Measurements from ENCODE around the gene AKR1C8.

DNA sequence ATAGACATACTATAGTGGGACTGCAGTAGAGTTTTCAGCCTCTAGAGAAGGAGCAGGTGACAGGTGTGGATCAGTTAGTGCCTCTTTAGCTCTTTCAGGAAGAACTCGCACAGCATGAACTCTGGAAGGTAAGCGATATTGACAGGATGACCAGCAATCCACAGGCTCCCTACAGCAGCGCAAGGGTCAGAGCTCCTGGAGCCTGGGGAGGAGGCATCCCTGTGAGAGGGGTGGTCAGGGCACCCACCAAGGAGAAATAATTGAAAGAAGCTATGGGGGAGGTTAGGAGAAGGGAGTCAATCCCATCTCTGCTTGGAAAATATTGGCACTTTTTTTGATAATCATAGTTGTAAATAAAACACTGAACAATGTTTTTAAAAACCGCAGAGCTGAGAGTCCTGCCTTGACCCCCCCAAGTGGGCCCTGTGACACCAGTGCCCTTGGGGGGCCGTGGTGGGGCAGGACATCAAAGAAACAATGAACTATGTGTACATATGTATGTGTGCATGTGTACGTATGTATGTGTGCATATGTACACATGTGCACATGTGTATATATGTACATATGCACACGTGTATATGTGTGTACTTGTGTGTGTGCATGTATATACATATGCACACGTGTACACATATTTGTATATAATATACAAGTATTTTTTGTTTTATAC is 77.0 kb downstream of the AKR1C8 start:
- TF ChIP-seq, protein P1, sequence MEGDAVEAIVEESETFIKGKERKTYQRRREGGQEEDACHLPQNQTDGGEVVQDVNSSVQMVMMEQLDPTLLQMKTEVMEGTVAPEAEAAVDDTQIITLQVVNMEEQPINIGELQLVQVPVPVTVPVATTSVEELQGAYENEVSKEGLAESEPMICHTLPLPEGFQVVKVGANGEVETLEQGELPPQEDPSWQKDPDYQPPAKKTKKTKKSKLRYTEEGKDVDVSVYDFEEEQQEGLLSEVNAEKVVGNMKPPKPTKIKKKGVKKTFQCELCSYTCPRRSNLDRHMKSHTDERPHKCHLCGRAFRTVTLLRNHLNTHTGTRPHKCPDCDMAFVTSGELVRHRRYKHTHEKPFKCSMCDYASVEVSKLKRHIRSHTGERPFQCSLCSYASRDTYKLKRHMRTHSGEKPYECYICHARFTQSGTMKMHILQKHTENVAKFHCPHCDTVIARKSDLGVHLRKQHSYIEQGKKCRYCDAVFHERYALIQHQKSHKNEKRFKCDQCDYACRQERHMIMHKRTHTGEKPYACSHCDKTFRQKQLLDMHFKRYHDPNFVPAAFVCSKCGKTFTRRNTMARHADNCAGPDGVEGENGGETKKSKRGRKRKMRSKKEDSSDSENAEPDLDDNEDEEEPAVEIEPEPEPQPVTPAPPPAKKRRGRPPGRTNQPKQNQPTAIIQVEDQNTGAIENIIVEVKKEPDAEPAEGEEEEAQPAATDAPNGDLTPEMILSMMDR (IDR thresholded peaks at IDR 0.05; ENCODE audit: borderline replicate concordance, extremely low read depth, low read length, poor library complexity, severe bottlenecking): no peak
- no peak for TF ChIP-seq EZH2 (IDR thresholded peaks at IDR 0.05; ENCODE audit: borderline replicate concordance, low read depth, low read length, severe bottlenecking)

Data from DND-41 (cell line).